NCI-H2029 treated with DMSO at 0.1 percent for 48 hours (cell line): Measurements from ENCODE around the gene APC2.
A peak's percentile ranks its signal among the peaks of the same experiment; 100 is the strongest.

Source experiments
- DNase-seq: peaks from one replicate; lab custom pipeline; 2025; lab: John Stamatoyannopoulos, UW

APC2 gene

DNA sequence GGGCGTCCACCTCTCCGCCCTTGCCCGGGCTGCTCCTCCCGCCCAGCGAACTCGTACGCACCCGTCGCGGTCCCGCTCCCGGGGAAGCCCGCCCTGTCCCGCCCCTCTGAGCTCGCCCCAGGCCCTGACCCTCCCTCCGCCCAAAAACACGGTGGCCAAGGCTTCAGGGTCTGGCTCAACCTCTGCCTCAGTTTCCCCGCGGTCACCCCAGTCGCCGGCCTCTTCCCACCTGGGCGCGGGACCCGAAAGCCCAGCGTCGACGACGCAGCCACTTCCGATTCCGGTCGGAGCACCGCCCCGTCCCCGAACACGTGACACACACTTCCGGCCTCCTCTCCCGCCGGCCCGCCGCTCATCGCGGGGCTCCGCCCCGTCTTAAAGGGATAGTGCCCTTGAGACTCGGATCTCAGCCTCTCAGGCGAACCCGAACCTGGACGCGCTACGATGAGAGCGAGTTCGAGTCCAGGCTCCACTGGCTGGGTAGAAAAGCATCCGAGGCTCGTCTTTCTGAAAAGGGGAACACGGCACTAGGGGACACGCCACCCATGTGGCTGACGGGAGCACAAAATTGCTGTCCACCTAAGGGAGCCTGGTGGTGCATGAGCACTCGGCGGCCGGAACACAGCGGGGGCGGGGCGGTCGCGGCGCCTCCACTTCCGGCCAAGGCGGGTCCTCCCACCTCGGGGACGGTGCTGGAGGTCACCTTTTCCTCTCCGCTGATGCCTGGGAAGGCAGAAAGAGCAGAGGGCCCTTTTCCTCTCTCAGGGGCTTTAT, 29.2 kb downstream of the APC2 start, which contains the start of gene C19orf25:
TSS of gene C19orf25 (minus strand) at position 282 of the 774 bp plus-strand sequence. CDS start 312 bp downstream, outside the sequence.
- DNase-seq, result peak; percentile 67

DNA sequence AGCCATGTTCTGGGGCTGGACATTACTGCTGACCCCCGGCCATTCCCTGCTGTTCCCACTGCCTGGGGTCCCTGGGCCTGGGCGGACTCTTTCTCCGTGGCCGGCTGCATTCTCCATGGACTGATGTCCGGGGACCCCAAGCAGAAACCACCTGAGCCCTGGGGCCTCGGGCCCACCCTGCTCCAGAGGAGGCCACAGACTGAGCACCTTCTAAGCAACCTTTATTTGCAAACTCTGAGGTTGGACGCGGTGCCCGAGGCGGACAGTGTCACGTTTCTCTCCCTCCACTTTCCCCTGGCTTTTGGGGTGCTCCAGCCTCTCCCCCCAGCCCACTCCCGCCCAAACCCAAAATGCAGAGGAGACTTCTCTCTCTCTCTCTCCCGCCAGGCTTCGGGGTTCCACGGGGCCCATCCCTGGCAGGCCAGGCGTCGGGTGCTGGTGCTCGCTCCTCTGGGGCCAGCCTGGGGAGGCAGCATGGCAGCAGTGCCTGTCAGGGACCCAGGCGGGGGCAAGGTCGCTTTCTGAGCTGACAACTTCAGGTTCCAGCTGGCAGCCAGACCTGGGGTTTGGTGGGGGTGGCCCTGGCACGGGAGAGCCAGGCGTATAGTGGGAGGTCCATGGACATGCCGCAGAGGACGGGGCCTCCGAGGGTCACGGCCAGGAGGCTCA, 31.4 kb downstream of the APC2 start:
- no peak for DNase-seq

DNA sequence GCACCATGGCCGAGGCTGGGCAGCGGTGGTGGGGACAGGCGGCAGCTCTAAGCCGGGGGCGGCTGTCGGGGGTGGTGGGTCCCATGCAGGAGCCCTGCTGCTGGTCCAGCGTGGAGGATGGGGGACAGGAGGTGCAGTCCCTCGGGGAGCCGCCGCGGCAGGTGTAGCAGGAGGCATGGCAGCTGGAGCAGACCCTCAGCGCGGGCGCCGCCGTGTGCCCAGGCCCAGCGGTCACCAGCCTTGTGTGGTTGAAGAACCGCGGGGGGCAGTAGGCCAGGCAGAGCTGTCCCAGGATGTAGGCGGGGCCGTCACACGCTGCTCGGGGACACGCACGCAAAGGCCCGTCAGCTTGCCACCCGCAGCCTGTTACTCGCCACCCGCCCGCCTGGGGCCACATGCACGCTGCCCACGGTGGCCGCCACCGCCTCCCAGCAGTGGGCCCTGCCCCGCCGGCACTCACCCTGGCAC, 32.0 kb downstream of the APC2 start:
- DNase-seq, result no peak

DNA sequence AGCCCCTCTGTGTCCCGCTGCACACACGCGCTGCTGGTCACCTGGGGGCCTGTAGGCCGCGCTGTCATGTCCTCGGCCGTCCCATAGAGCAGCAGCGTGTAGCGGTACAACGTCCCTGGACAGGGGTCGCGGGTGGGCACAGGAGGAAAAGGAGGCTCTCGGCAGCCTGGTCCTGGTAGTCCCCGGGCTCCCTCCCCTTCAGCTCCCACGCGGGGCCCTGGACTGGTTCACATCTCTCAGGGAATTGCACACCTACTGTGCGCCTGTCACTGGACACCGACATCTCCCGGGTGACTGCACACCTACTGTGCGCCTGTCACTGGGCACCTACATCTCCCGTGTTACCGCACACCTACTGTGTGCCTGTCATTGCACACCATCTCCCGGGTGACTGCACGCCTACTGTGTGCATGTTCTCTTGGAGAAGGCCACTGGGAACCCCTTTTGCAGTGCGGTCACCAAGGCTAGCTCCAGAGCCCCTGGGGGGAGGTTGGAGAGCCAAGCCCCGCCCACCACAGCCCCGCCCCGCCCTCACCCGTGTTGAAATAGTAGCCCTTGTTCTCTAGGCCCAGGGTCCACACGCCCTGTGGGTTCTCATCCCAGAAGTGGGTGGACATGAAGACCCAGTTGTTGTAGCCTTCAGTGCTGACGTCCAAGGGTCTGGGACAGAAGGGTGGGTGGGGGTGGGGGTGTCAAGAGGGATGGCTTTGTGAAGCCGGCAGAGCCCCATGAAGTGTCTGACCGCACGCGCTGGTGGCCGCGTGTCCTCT, 32.6 kb downstream of the APC2 start:
- DNase-seq, result no peak

DNA sequence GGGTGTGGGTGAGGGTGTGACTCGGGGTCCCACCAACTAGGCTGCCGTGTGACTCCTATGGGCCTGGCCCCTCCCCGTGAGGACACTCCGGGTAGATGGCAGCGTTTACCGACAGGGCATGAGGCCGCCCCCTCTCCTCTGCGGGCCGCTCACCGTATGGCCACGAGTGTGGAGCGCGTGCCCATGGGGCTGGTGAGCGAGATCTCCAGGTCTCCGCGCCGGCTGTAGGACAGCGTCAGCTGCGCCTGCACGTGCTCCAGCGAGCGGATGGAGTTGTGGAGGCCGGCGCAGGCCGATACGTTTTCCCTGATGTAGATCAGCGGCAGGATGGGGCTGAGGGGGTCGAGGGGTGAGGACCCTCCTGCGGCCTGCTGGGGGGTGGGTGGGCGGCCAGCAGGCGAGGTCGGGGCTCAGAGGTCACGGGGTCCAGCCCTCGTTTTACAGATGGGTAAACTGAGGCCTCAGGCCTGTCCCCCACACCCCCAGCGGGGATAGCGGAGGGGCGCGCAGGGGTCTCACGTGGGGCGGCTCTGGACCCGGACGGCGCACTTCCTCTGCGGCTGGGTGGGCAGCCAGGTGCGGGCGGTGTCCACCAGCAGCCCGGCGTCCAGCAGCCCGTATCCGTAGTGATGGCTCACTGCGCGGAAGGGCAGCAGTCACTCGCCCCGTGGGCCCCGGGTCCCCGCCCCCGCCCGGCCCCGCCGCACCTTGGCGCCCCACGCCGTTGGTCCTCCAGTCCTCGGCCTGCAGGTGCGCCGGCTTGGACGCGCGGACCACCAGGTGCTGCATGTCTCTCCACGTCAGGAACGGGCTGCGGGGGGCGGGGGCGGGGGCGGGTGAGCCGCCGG, 33.4 kb downstream of the APC2 start:
- DNase-seq, result no peak

DNA sequence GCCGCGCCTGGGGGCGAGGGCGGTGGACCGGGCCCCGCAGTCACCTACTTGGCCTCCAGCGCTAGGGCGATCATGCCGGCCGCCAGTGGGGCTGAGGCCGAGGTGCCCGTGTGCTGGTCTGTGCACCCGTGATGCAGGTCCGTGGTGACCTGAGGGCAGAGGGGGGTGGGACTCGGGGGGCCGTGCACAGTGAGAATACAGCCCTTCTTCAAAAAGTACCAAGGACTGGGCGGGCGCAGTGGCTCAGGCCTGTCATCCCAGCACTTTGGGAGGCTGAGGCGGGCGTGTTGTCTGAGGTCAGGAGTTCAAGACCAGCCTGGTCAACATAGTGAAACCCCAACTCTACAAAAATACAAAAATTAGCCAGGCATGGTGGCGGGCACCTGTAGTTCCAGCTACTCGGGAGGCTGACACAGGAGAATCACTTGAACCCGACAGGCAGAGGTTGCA, 34.1 kb downstream of the APC2 start:
- no peak for DNase-seq

DNA sequence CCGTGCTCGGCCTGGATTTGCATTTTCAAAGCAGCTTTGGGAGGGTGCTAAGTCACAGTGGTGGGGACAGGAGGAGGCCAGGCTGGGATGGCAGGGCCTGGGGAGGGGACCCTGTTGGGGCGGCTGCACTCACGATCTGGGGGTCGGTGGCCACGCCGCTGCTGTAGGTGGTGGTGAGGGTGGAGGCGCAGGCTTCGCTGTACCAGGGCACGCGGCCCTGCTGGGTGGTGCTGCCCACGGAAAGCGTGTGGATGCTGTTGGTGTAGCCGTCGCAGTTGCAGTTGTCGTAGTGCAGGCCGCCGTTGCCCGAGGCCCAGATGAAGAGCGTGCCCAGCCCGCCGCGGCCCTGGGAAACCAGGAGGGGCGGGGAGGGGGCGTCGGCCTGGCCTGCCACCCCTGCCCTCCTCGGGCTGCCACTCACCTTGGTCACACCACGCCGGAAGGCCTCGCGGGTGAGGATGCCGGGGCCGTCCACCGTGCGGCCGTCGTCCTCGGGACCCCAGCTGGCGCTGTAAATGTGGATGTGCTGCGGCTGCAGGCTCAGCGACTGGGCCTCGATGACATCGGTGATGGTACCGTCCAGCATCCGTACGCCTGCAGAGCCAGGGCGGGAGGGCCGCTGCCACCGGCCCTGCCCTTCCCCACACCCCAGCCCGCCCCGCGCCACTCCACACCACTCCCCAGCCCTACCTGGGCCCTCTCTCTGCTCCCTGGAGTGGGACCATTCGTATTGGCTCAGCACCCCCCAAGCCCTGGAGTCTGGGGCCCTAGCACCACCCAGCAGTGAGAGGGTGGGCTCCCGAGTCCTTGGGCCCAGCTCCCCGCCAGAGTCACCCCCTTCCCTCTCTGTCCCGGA, 37.0 kb downstream of the APC2 start:
- no peak for DNase-seq

DNA sequence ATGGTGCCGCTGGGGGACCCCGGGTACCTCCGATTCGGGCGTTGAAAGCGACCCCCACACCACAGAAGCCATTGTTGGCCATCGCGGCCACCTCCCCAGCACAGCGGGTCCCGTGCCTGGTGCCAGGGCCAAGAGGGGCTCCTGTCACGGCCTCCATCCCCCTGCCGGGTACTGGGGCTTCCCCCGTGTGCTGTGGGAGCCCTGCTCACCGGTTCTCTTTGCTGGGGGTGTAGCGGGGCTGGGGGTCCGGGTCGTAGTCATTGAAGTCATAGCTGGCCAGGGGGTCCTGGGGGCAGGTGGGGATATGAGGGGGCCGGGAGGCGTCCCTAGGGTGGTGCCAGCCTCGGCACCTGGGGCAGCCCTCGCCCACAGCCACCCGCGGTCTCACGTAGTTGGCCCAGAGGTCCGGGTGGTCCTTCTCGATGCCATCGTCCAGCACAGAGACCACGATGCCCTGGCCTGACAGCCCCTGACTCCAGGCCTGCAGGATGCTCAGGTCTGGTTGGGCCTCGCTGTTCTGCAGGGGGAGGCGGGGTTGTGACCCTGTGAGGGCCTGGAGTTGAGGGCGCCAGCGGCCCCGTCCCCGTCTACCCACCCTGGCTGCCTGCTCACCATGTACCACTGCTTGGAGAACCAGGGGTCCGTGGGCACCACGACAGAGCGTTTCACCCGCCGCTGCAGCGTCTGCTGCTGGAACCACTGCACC, 37.8 kb downstream of the APC2 start:
- DNase-seq, result no peak

DNA sequence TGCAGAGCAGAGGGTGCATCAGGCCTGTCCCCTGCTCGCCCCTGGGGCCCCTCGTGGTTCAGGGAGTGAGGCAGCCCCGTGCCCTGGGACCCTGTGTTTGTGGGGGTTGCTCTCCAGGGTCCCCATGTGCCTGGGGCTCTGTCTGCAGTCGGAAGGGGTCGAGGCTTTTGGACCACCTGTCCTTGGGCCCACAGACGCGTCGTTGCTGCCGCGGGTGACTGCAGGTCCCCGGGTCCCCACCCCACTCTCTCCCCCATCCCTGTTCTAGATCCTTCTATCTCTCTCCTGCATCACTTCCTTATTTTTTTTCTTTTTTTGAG, 38.3 kb downstream of the APC2 start:
- DNase-seq, result no peak

DNA sequence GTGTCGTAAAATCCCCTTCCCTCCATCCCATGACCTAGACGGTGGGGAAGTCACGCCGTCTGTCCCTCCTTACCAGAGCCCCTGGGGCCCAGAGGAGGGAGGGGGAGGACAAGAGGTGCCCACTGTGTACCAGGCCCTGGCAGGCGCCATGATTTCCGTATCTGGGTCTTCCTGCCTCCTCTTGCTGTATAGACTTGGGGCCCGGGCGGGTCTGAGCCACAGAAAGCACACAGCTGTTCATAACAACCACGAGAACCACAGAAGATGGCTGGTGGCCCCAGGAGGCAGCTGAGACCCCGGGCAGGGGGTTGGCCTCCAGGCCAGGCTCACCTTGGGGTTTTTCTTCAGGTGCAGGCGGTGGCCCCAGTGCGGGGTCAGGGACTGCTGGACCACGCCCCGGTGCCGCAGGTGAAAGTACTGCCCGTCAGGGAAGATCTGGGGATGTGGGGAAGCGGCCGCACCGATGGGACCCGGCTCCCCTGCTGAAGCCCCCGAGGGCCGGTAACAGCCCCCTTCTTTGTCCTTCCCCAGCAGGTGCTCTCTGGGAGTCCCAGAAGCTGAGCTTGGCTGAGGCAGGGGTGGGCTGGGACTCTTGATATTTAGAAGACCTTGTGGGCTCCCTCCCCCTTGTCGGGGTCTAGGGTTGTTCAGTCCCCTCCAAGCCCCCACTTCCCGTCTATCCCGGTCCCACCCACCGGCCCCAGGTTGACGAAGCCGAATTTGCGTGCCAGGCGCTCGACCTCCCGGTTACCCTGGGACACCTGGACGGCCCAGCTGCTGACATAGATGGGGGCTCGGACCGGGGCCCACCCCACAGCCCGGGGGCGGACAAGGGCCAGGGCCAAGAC, 39.8 kb downstream of the APC2 start:
- DNase-seq, result no peak

DNA sequence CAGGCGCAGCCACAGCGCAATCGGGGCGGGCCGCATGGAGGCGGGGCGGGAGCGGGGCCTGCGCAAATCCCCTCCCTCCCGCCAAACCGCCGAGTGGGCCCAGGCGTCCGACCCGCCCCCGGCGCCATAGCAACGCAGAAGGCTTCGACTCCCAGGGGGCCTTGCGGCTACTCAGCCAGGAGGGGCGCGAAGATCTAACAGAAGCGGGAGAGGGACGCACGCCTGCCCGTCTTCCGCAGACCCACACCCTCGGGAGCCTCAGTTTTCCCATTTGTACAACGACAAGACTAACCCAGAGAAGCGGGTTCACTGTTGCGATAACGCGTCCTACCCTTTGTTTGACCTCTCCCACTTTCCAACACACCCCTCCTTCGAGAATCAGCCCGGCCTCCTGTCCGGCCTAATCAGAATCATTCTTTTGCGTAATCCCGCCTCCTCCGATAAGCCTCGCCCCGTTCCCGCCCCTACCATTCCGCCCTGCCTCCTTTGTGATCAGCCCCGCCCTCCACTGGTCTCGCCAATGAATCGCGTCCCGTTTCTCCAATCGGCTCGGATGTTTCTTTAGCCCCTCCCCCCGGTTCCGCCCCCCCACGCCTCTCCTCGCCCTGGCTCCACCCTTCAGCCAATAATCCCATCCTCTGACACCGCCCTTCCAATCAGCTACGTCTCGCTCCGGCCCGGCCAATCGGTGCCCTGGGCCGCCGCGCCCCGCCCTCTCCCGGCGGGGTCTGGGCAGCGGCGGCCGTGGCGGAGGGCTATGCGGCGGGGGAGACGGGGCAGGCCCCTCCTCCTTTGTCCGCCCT, 40.6 kb downstream of the APC2 start, which contains the start of gene PCSK4:
TSS of gene PCSK4 (minus strand) at position 40 of the 803 bp plus-strand sequence. CDS start at position 36, 4 bp downstream.
- DNase-seq, result peak; percentile 92

DNA sequence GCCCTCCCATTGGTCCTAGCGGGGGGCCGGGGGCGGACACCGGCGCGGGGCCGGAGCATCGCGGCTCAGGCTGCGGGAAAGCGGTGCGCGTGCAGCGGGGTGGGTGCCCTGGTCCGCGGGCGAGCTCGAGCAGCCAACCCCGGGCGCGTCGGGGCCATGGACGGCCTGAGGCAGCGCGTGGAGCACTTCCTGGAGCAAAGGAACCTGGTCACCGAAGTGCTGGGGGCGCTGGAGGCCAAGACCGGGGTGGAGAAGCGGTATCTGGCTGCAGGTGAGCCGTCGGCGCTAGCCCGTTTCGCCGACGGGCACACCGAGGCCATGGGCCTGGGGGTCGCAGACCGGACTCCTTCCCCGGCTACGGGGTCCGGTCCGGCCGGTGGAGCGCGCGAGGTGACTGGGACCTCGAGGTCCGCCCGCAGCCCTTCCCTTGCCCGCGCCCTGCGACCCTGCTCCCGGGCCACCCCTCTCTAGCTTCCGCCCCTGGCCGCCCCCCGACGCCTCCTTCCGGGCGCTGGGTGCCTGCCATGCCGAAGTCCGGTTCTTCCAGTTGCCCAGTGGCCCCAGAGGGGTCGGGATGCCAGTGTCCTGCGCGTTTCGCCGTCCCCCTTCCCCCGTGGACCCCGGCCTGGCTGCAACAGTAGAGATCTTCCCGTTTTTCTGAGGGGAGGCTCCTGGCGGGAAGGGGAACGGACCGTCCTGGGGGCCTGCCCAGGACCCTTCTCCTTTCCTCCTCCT, 41.4 kb downstream of the APC2 start, which contains the start of gene REEP6:
TSS of gene REEP6 (plus strand) at position 68 of the 735 bp plus-strand sequence. CDS start at position 157, 89 bp downstream.
- no peak for DNase-seq

DNA sequence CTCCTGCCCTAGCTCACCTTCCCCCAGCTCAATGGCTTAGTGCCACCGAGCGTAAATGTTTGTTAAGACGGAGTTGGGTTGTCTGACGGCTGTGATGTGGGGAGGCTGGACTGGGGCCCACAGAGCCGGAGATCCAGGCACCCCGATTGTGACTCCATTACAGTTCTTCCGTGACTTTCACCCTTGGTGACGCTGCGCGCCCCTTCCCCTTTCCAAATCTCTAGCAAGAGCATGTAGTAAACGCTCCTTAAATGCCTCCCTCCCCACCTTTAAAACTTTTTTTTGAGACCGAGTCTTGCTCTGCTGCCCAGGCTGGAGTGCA, 41.9 kb downstream of the APC2 start:
- DNase-seq, result no peak

DNA sequence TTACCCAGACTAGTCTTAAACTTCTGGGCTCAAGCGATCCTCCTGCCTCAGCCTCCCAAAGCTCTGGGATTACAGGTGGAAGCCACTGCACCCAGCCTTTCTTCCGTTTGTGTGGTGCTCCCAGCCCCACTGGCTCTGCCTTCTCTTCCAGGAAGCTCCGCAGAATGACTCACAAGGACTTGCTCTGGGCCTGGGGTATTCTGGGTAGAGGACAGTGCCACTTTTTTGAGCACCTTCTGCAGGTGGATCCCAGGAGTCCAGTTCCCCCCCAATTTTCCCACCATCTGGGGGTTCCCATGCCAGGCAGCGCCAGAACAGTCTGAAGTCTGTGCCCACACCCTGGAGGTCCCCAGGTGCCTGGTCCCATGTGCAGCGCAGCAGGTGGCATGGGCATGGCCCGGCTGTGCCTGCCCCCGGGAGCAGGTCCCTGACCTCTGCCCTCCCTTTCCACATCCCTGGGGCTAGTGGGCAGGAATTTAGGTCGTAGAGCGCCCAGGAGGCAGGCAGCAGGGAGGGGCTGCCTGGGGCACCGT, 42.6 kb downstream of the APC2 start:
- no peak for DNase-seq

DNA sequence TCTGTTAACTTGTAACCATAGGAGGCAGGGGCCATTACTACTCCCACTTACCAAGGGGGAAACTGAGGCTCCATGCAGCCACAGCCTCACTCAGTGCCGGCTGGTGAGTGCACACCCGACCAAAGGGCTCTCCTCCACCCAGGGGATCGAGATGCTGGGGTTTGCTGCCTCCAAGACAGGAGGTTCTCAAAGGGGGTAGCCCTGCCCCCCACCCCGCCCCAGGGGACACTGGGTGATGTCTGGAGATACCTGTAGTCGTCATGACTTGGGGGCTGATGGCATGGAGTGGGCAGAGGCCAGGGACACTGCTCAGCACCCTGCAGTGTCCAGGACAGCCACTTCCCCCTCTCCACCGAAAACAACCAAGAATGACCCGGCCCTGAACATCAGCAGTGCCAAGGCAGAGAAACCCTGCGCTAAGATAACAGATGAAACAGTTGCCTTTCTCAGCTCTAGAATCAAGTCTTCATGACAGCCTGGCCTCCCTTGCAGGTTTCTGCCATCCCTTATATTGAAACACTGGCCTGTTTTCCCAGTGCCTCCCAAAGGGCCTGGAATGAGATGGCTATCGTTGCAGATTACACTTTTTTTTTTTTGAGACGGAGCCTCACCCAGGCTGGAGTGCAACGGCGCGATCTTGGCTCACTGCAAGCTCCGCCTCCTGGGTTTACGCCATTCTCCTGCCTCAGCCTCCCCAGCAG, 44.3 kb downstream of the APC2 start:
- DNase-seq, result no peak

DNA sequence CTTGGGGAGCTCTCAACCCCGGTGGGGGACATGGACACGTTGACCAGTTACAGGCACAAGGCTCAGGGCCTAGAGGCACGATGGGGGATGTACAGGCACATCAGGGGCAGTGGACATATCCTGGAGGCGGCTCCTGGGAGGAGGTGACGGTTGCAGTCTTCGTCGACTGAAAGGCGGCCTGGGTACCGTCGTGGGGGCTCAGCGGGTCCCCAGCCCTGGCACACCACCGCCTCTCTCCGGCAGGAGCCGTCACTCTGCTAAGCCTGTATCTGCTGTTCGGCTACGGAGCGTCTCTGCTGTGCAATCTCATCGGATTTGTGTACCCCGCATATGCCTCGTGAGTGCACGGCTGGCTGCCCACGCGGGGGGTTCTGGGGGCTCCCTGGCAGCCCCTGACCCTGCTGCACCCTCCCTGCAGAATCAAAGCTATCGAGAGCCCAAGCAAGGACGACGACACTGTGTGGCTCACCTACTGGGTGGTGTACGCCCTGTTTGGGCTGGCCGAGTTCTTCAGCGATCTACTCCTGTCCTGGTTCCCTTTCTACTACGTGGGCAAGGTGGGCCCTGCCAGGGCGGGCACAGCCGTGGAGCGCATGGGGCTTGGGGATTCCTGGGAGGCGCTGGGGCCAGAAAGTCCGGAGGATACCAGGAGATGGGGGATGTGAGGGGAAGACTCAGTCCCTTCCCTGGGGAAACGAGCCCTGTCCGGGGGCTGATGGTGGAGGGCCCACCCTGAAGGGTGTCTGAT, 45.3 kb downstream of the APC2 start:
- no peak for DNase-seq
